Muscle of arm (tissue), 12 donors: Measurements from ENCODE around the gene TAB3. TPM values are rescaled to one million over a fixed set of nuclear protein-coding genes. Genes with fewer than 3 reads are reported as not detected.

ENCODE experiments used
- polyA plus RNA-seq, 12 donors: library from polyadenylated mRNA; unstranded; fragments of 120-200 nt; gene quantifications; one replicate each; pipeline ENCODE4 v1.2.1, GENCODE V29; 2013; ENCODE audit not compliant: insufficient read length in 12 of 12

The TAB3 gene
- polyA plus RNA-seq, 12 donors: 11.0 to 24.5 (median 13.8) TPM; not detected in 1

Other genes with a start within 250 kb of the TAB3 start
- gene GK, start 235.8 kb downstream of the TAB3 start, polyA plus RNA-seq: 1 to 10 TPM in 11 of 12 donors, not detected in 1; 3.2 to 8.5 (median 5.4) TPM
- gene FTHL17, start 182.8 kb upstream of the TAB3 start, polyA plus RNA-seq: not detected